Esophagus (tissue), 2 donors: ENCODE results near the gene CYB561D1. TPM values are rescaled to one million over a fixed set of nuclear protein-coding genes. Genes with fewer than 3 reads are reported as not detected.
"Not testable (repeated sequence)": the region's sequence is repeated elsewhere in the genome, so short reads cannot be mapped to it uniquely, and the experiment has no call there.

Experiments used
- H3K27ac ChIP-seq, 2 donors: one replicate each; pipeline ENCODE4 v1.5.1; 2013; ENCODE audit warnings: low read depth in 2 of 2, mild to moderate bottlenecking in 2 of 2, inconsistent platforms in 1 of 2, low read length in 1 of 2, moderate library complexity in 1 of 2
- H3K27me3 ChIP-seq, 2 donors: one replicate each; pipeline ENCODE4 v1.6.1; 2013; ENCODE audit warnings: low read length in 2 of 2, control low read depth in 1 of 2, mild to moderate bottlenecking in 1 of 2; ENCODE audit not compliant: insufficient read depth in 2 of 2, control insufficient read depth in 1 of 2
- H3K36me3 ChIP-seq, 2 donors: one replicate each; pipeline ENCODE4 v1.6.1; 2013; ENCODE audit warnings: low read length in 1 of 2; ENCODE audit not compliant: control insufficient read depth in 2 of 2, insufficient read depth in 2 of 2
- H3K4me1 ChIP-seq, 2 donors: one replicate each; pipeline ENCODE4 v1.6.1; 2013; ENCODE audit warnings: low read length in 1 of 2; ENCODE audit not compliant: control insufficient read depth in 2 of 2, insufficient read depth in 2 of 2
- H3K4me3 ChIP-seq, 2 donors: one replicate each; pipeline ENCODE4 v1.5.1; 2013; ENCODE audit warnings: low read length in 2 of 2, mild to moderate bottlenecking in 2 of 2, low read depth in 1 of 2, moderate library complexity in 1 of 2
- H3K9me3 ChIP-seq, 2 donors: one replicate each; pipeline ENCODE4 v1.6.1; 2013; ENCODE audit warnings: mild to moderate bottlenecking in 2 of 2, low read depth in 1 of 2, low read length in 1 of 2, moderate library complexity in 1 of 2; ENCODE audit not compliant: control insufficient read depth in 2 of 2, insufficient read depth in 1 of 2
- WGBS, 2 donors: extraction: QIAGEN DNeasy Blood & Tissue Kit; methylation state at CpG; one replicate each; pipeline ENCODE4 v1.1.7; 2013; 5-methylcytosine and 5-hydroxymethylcytosine counted together
- polyA plus RNA-seq, 2 donors: library from polyadenylated mRNA; stranded (reverse); fragments of 200-250 nt; gene quantifications; one replicate each; pipeline ENCODE4 v1.2.3, GENCODE V29; 2013
- donor health status: healthy with polysubstance abuse.
- donor health status: Bipolar disorder and iron deficiency.

CYB561D1 gene
- polyA plus RNA-seq, 2 donors, result 3.7 to 4.8 TPM

- Histone ChIP-seq H3K27ac (peak overlapping the region in 1 of 2 donors; percentile 6), H3K9me3 (no peaks in the 10 kb centered on the region), H3K27me3 (peaks cover 3 to 12% of the 10 kb centered on the region in 2 donors), H3K4me1 (peaks cover 3 to 7% of the 10 kb centered on the region in 2 donors), H3K36me3 (no peaks in the 10 kb centered on the region), H3K4me3 (peak overlapping the region in 1 of 2 donors; percentile 54)
- WGBS, 2 donors, result 20 to 27% methylated on average over 23 of the region's 23 CpGs
These were observed 26.6 kb upstream of the CYB561D1 start for GRCh38 chr1:109467301-109467777.

GRCh38 chr1:109468061-109468460 lies 25.8 kb upstream of the CYB561D1 start:
- Histone ChIP-seq H3K4me1 (peaks cover 3 to 7% of the 10 kb centered on the region in 2 donors), H3K27me3 (peaks cover 3 to 12% of the 10 kb centered on the region in 2 donors), H3K36me3 (no peaks in the 10 kb centered on the region), H3K27ac (no peak overlapping the region), H3K9me3 (no peaks in the 10 kb centered on the region), H3K4me3 (no peak overlapping the region)
- 98 to 100% methylated on average over 1 of the region's 1 CpG for WGBS, 2 donors

- WGBS, 2 donors, result 24 to 25% methylated on average over 2 of the region's 2 CpGs
- H3K4me1 ChIP-seq, result peaks cover 3 to 7% of the 10 kb centered on the region in 2 donors
- H3K27me3 ChIP-seq, result peaks cover 3 to 12% of the 10 kb centered on the region in 2 donors
- H3K27ac ChIP-seq, result no peak overlapping the region
- H3K4me3 ChIP-seq, result no peak overlapping the region
- H3K9me3 ChIP-seq, result no peaks in the 10 kb centered on the region
- H3K36me3 ChIP-seq, result no peaks in the 10 kb centered on the region
These were observed 25.0 kb upstream of the CYB561D1 start for GRCh38 chr1:109468903-109469302.

- H3K9me3 ChIP-seq, result no peaks in the 10 kb centered on the region
- H3K27ac ChIP-seq, result no peak overlapping the region
- peaks cover 3 to 12% of the 10 kb centered on the region in 2 donors for H3K27me3 ChIP-seq
- peaks cover 3 to 7% of the 10 kb centered on the region in 2 donors for H3K4me1 ChIP-seq
- 50 to 57% methylated on average over 6 of the region's 6 CpGs for WGBS, 2 donors
- H3K4me3 ChIP-seq, result no peak overlapping the region
- H3K36me3 ChIP-seq, result no peaks in the 10 kb centered on the region
These were observed 23.6 kb upstream of the CYB561D1 start for GRCh38 chr1:109470245-109470644.

GRCh38 chr1:109472779-109473178 lies 21.1 kb upstream of the CYB561D1 start:
- Histone ChIP-seq H3K9me3 (no peaks in the 10 kb centered on the region), H3K4me1 (peaks cover 0 to 2% of the 10 kb centered on the region in 2 donors), H3K4me3 (no peak overlapping the region), H3K27ac (no peak overlapping the region), H3K27me3 (peaks cover 1 to 2% of the 10 kb centered on the region in 2 donors), H3K36me3 (no peaks in the 10 kb centered on the region)
- WGBS, 2 donors, result 57 to 58% methylated on average over 3 of the region's 3 CpGs

- H3K27ac ChIP-seq, H3K4me3 ChIP-seq, H3K9me3 ChIP-seq, H3K27me3 ChIP-seq, H3K4me1 ChIP-seq, H3K36me3 ChIP-seq: not testable (repeated sequence)
- WGBS, 2 donors, result 81 to 86% methylated on average over 12 of the region's 12 CpGs
These were observed 20.4 kb upstream of the CYB561D1 start for GRCh38 chr1:109473284-109474057.

GRCh38 chr1:109474697-109475096 lies 19.2 kb upstream of the CYB561D1 start:
- Histone ChIP-seq H3K9me3 (no peaks in the 10 kb centered on the region), H3K27me3 (no peaks in the 10 kb centered on the region), H3K4me1 (peaks cover 0 to 2% of the 10 kb centered on the region in 2 donors), H3K36me3 (no peaks in the 10 kb centered on the region), H3K27ac (no peak overlapping the region), H3K4me3 (no peak overlapping the region)
- 72 to 85% methylated on average over 1 of the region's 1 CpG for WGBS, 2 donors

- Histone ChIP-seq H3K27me3 (no peaks in the 10 kb centered on the region), H3K36me3 (no peaks in the 10 kb centered on the region), H3K4me1 (peaks cover 0 to 2% of the 10 kb centered on the region in 2 donors), H3K27ac (no peak overlapping the region), H3K4me3 (no peak overlapping the region), H3K9me3 (no peaks in the 10 kb centered on the region)
- WGBS, 2 donors, result 83% methylated on average over 9 of the region's 9 CpGs
These were observed 18.6 kb upstream of the CYB561D1 start for GRCh38 chr1:109475261-109475660.

- H3K4me3 ChIP-seq, result no peak overlapping the region
- WGBS, 2 donors, result 88 to 89% methylated on average over 8 of the region's 8 CpGs
- H3K4me1 ChIP-seq, result peaks cover 0 to 2% of the 10 kb centered on the region in 2 donors
- no peak overlapping the region for H3K27ac ChIP-seq
- H3K36me3 ChIP-seq, result no peaks in the 10 kb centered on the region
- no peaks in the 10 kb centered on the region for H3K27me3 ChIP-seq
- H3K9me3 ChIP-seq, result no peaks in the 10 kb centered on the region
These were observed 17.1 kb upstream of the CYB561D1 start for GRCh38 chr1:109476825-109477224.

- Histone ChIP-seq H3K4me3 (no peak overlapping the region), H3K9me3 (no peaks in the 10 kb centered on the region), H3K27me3 (no peaks in the 10 kb centered on the region), H3K36me3 (no peaks in the 10 kb centered on the region), H3K27ac (no peak overlapping the region), H3K4me1 (peaks cover 0 to 2% of the 10 kb centered on the region in 2 donors)
- 60 to 67% methylated on average over 6 of the region's 6 CpGs for WGBS, 2 donors
These were observed 16.1 kb upstream of the CYB561D1 start for GRCh38 chr1:109477821-109478220.
